Calu3 (cell line): ENCODE data around the gene PLEKHG4B. TPM values are rescaled to one million over a fixed set of nuclear protein-coding genes. Genes with fewer than 3 reads are reported as not detected.

ENCODE experiments used
- BruUV-seq: library from RNA; stranded (reverse); fragments of 400-500 nt; replicated peaks from 2 replicates; lab custom pipeline; 2021; lab: Mats Ljungman, UMichigan
- CTCF ChIA-PET: fragments of 300-600 bp; sonication (Branson Sonifier 250); formaldehyde crosslinking; loops from one replicate; lab custom pipeline; 2022; ENCODE audit warnings: antibody characterized with exemption; lab: Charles Lee
- DNase-seq: peaks from one replicate; pipeline ENCODE4 v3.0.0; 2022
- H3K27ac Mint-ChIP-seq: one replicate; pipeline ENCODE4 v1.8.0; 2022; ENCODE audit warnings: mixed read lengths; ENCODE audit not compliant: unreplicated experiment
- H3K27me3 Mint-ChIP-seq: one replicate; pipeline ENCODE4 v1.8.0; 2022; ENCODE audit warnings: mixed read lengths; ENCODE audit not compliant: unreplicated experiment
- H3K36me3 Mint-ChIP-seq: one replicate; pipeline ENCODE4 v1.8.0; 2022; ENCODE audit warnings: mild to moderate bottlenecking, moderate library complexity, mixed read lengths; ENCODE audit not compliant: insufficient read depth, unreplicated experiment
- H3K4me1 Mint-ChIP-seq: one replicate; pipeline ENCODE4 v1.8.0; 2022; ENCODE audit warnings: mild to moderate bottlenecking, low read depth, mixed read lengths; ENCODE audit not compliant: unreplicated experiment
- H3K4me3 Mint-ChIP-seq: one replicate; pipeline ENCODE4 v1.8.0; 2022; ENCODE audit warnings: mild to moderate bottlenecking, low read depth, moderate library complexity, mixed read lengths; ENCODE audit not compliant: unreplicated experiment
- H3K9me3 Mint-ChIP-seq: one replicate; pipeline ENCODE4 v1.8.0; 2022; ENCODE audit warnings: low read depth, mixed read lengths; ENCODE audit not compliant: unreplicated experiment
- CTCF ChIP-seq: fragments of 200-600 bp; IDR thresholded peaks from one replicate; pipeline ENCODE4 v1.8.0; 2022; ENCODE audit warnings: antibody characterized with exemption; ENCODE audit not compliant: unreplicated experiment
- intact Hi-C: fragments of 100-400 bp; cut with micrococcal nuclease; formaldehyde crosslinking; loops from one replicate; pipeline ENCODE4 v1.10.0; 2022; ENCODE audit not compliant: unreplicated experiment
- total RNA-seq: library from RNA; stranded (reverse); gene quantifications from 2 replicates; pipeline ENCODE4 v1.2.3, GENCODE V29; 2022

PLEKHG4B gene
- total RNA-seq, 1 experiment from 2014 or later = 1.7 TPM

- TF ChIP-seq CTCF = no peak
- DNase-seq = no peak
- intact Hi-C loops = no loop called here
- H3K27ac Mint-ChIP-seq = no peak overlapping the region
- no peaks in the 10 kb centered on the region for H3K4me1 Mint-ChIP-seq
- peaks cover 21% of the 10 kb centered on the region for H3K9me3 Mint-ChIP-seq
- BruUV-seq = no TSS peak
- H3K27me3 Mint-ChIP-seq = peaks cover 32% of the 10 kb centered on the region
- CTCF ChIA-PET = no interaction called here
- peaks cover 3% of the 10 kb centered on the region for H3K36me3 Mint-ChIP-seq
- no peak overlapping the region for H3K4me3 Mint-ChIP-seq
Measured at GRCh38 chr5:149745-150485, 57.9 kb downstream of the PLEKHG4B start.

- peaks cover 40% of the 10 kb centered on the region for H3K27me3 Mint-ChIP-seq
- H3K4me1 Mint-ChIP-seq = no peaks in the 10 kb centered on the region
- peaks cover 21% of the 10 kb centered on the region for H3K9me3 Mint-ChIP-seq
- no peak overlapping the region for H3K4me3 Mint-ChIP-seq
- intact Hi-C loops = no loop called here
- CTCF ChIA-PET = no interaction called here
- no peak for DNase-seq
- no TSS peak for BruUV-seq
- H3K27ac Mint-ChIP-seq = no peak overlapping the region
- TF ChIP-seq CTCF = no peak
- peaks cover 3% of the 10 kb centered on the region for H3K36me3 Mint-ChIP-seq
Measured at GRCh38 chr5:150746-151145, 58.8 kb downstream of the PLEKHG4B start.

- no peak for TF ChIP-seq CTCF
- no peak for DNase-seq
- intact Hi-C loops = no loop called here
- Mint-ChIP-seq H3K9me3 (peaks cover 18% of the 10 kb centered on the region), H3K36me3 (peaks cover under 1% of the 10 kb centered on the region), H3K27me3 (peaks cover 49% of the 10 kb centered on the region), H3K27ac (no peak overlapping the region), H3K4me3 (no peak overlapping the region), H3K4me1 (no peaks in the 10 kb centered on the region)
- CTCF ChIA-PET = no interaction called here
- BruUV-seq = no TSS peak
Measured at GRCh38 chr5:152077-152476, 60.1 kb downstream of the PLEKHG4B start.

GRCh38 chr5:153256-153655, 61.3 kb downstream of the PLEKHG4B start:
- no peak overlapping the region for H3K4me3 Mint-ChIP-seq
- peaks cover 8% of the 10 kb centered on the region for H3K9me3 Mint-ChIP-seq
- no peaks in the 10 kb centered on the region for H3K36me3 Mint-ChIP-seq
- no TSS peak for BruUV-seq
- no peak overlapping the region for H3K27ac Mint-ChIP-seq
- no peak for DNase-seq
- intact Hi-C loops = no loop called here
- H3K27me3 Mint-ChIP-seq = peaks cover 48% of the 10 kb centered on the region
- no peak for TF ChIP-seq CTCF
- no peaks in the 10 kb centered on the region for H3K4me1 Mint-ChIP-seq
- CTCF ChIA-PET = no interaction called here
